Prostate gland (tissue), 2 donors: Measurements from ENCODE around the gene GLDC. TPM values are rescaled to one million over a fixed set of nuclear protein-coding genes. Genes with fewer than 3 reads are reported as not detected.

Experiments
- DNase-seq: peaks from one replicate; pipeline ENCODE4 v3.0.0-alpha.2; 2019; ENCODE audit warnings: low spot score
- H3K27ac ChIP-seq, 2 donors: fragments of 200-600 bp; sonication (generic); 2 replicates each; pipeline ENCODE4 v1.5.1; 2017 to 2019
- H3K27me3 ChIP-seq: fragments of 200-600 bp; sonication (generic); replicated peaks from 2 replicates; pipeline ENCODE4 v1.5.1; 2019; ENCODE audit not compliant: insufficient read depth
- H3K36me3 ChIP-seq, 2 donors: fragments of 200-600 bp; sonication (generic); 1 replicate in 1 of 2; 2 replicates in 1 of 2; pipeline versions ENCODE4 v1.5.1 to v1.8.1; 2017 to 2019
- H3K4me1 ChIP-seq: fragments of 200-600 bp; sonication (generic); replicated peaks from 2 replicates; pipeline ENCODE4 v1.5.1; 2019
- H3K4me3 ChIP-seq, 2 donors: fragments of 200-600 bp; sonication (generic); 2 replicates each; pipeline ENCODE4 v1.5.1; 2017 to 2019
- H3K9me3 ChIP-seq: fragments of 200-600 bp; sonication (generic); 2 replicates; pipeline ENCODE4 v1.5.1; 2017
- POLR2A ChIP-seq: fragments of 450-650 bp; IDR thresholded peaks from one replicate; pipeline ENCODE4 v1.6.1; 2016; ENCODE audit warnings: antibody characterized with exemption, mild to moderate bottlenecking
- POLR2AphosphoS5 ChIP-seq: sonication (generic); formaldehyde crosslinking; IDR thresholded peaks from one replicate; pipeline ENCODE4 v1.6.1; 2017; ENCODE audit warnings: antibody characterized with exemption
- WGBS: methylation state at CpG from one replicate; pipeline ENCODE4 v1.1.5; 2018; 5-methylcytosine and 5-hydroxymethylcytosine counted together
- intact Hi-C: fragments of 100-400 bp; cut with DNase I; formaldehyde crosslinking; loops from one replicate; pipeline ENCODE4 v1.14.2; 2022
- total RNA-seq, 2 donors: library from RNA; depleted of rRNA; stranded (reverse); fragments of >200 nt; gene quantifications; one replicate each; pipeline ENCODE4 v1.1.0, GENCODE V29; 2016
- TF ChIP-seq, protein P1 (sequence below), 4 experiments: fragments of 200-600 bp in 2 of 4; fragments of 450-650 bp in 2 of 4; sonication (generic) in 2 of 4; IDR thresholded peaks; 1 replicate in 3 of 4; 2 replicates in 1 of 4; pipeline ENCODE4 v1.5.1; 2016 to 2019; ENCODE audit warnings: antibody characterized with exemption in 4 of 4, mild to moderate bottlenecking in 2 of 4, moderate library complexity in 2 of 4

The GLDC gene
- total RNA-seq, 2 donors from 2014 or later = 2.7 to 4.0 TPM

DNA sequence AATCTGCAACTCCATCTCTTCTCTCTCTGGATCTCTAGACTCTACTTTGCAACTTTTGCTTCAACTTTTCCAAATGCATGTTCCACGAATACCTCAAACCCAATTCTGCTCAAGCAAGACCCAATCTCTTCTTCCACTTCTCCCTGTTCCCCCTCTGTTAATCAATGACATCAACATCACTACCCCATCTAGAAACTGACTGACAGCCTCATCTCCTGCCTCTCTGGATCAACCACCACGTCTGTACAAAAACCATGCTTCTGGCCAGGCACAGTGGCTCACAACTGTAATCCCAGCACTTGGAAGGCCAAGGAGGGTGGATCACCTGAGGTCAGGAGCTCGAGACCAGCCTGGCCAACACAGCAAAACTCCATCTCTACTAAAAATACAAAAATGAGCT is 12.2 kb downstream of the GLDC start:
- H3K4me1 ChIP-seq = no peaks in the 10 kb centered on the region
- no peaks in the 10 kb centered on the region for H3K9me3 ChIP-seq
- no peaks in the 10 kb centered on the region for H3K36me3 ChIP-seq
- 79% methylated on average over 3 of the region's 3 CpGs for WGBS
- DNase-seq = no peak
- intact Hi-C loops = no loop called here
- no peak overlapping the region for H3K4me3 ChIP-seq
- TF ChIP-seq POLR2AphosphoS5 = no peak
- no peak for TF ChIP-seq POLR2A
- TF ChIP-seq, protein P1, sequence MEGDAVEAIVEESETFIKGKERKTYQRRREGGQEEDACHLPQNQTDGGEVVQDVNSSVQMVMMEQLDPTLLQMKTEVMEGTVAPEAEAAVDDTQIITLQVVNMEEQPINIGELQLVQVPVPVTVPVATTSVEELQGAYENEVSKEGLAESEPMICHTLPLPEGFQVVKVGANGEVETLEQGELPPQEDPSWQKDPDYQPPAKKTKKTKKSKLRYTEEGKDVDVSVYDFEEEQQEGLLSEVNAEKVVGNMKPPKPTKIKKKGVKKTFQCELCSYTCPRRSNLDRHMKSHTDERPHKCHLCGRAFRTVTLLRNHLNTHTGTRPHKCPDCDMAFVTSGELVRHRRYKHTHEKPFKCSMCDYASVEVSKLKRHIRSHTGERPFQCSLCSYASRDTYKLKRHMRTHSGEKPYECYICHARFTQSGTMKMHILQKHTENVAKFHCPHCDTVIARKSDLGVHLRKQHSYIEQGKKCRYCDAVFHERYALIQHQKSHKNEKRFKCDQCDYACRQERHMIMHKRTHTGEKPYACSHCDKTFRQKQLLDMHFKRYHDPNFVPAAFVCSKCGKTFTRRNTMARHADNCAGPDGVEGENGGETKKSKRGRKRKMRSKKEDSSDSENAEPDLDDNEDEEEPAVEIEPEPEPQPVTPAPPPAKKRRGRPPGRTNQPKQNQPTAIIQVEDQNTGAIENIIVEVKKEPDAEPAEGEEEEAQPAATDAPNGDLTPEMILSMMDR (IDR thresholded peaks at IDR 0.05) = no peak
- H3K27ac ChIP-seq = no peak overlapping the region
- no peaks in the 10 kb centered on the region for H3K27me3 ChIP-seq

GRCh38 chr9:6632516-6633183 is 12.9 kb downstream of the GLDC start:
- no peak overlapping the region for H3K27ac ChIP-seq
- DNase-seq = no peak
- intact Hi-C loops = no loop called here
- TF ChIP-seq POLR2AphosphoS5 = no peak
- no peak for TF ChIP-seq POLR2A
- TF ChIP-seq, protein P1 (IDR thresholded peaks at IDR 0.05) = no peak
- WGBS = 56% methylated on average over 19 of the region's 19 CpGs
- H3K4me3 ChIP-seq = no peak overlapping the region
- H3K27me3 ChIP-seq = no peaks in the 10 kb centered on the region
- no peaks in the 10 kb centered on the region for H3K4me1 ChIP-seq
- H3K36me3 ChIP-seq = no peaks in the 10 kb centered on the region
- no peaks in the 10 kb centered on the region for H3K9me3 ChIP-seq

- intact Hi-C loops = no loop called here
- Histone ChIP-seq H3K27ac (no peak overlapping the region), H3K4me1 (no peaks in the 10 kb centered on the region), H3K27me3 (no peaks in the 10 kb centered on the region), H3K9me3 (no peaks in the 10 kb centered on the region), H3K4me3 (no peak overlapping the region), H3K36me3 (no peaks in the 10 kb centered on the region)
- no peak for DNase-seq
- WGBS = 97% methylated on average over 4 of the region's 4 CpGs
- TF ChIP-seq POLR2AphosphoS5 = no peak
- no peak for TF ChIP-seq POLR2A
- TF ChIP-seq, protein P1 (IDR thresholded peaks at IDR 0.05) = no peak
Measured at GRCh38 chr9:6631207-6631512, 14.4 kb downstream of the GLDC start.

- TF ChIP-seq POLR2A (no peak), POLR2AphosphoS5 (no peak)
- TF ChIP-seq, protein P1 (IDR thresholded peaks at IDR 0.05) = no peak
- no peaks in the 10 kb centered on the region for H3K4me1 ChIP-seq
- no peak overlapping the region for H3K4me3 ChIP-seq
- H3K9me3 ChIP-seq = no peaks in the 10 kb centered on the region
- no peak overlapping the region for H3K27ac ChIP-seq
- no peaks in the 10 kb centered on the region for H3K27me3 ChIP-seq
- intact Hi-C loops = no loop called here
- WGBS = 93% methylated on average over 11 of the region's 11 CpGs
- no peak for DNase-seq
- no peaks in the 10 kb centered on the region for H3K36me3 ChIP-seq
Measured at GRCh38 chr9:6630502-6631206, 14.9 kb downstream of the GLDC start.

- Histone ChIP-seq H3K9me3 (no peaks in the 10 kb centered on the region), H3K27ac (no peak overlapping the region), H3K4me1 (no peaks in the 10 kb centered on the region), H3K36me3 (no peaks in the 10 kb centered on the region), H3K27me3 (no peaks in the 10 kb centered on the region), H3K4me3 (no peak overlapping the region)
- TF ChIP-seq POLR2AphosphoS5 (no peak), POLR2A (no peak)
- TF ChIP-seq, protein P1 (IDR thresholded peaks at IDR 0.05) = no peak
- no peak for DNase-seq
- WGBS = 57% methylated on average over 2 of the region's 2 CpGs
- intact Hi-C loops = no loop called here
Measured at GRCh38 chr9:6628704-6629103, 16.8 kb downstream of the GLDC start.
